ENCODE measurements around the gene THRA. TPM values are rescaled to one million over a fixed set of nuclear protein-coding genes. Genes with fewer than 3 reads are reported as not detected.

Gene THRA
- total RNA-seq, 2 donors from 2014 or later, result 35.2 to 79.8 TPM

DNA sequence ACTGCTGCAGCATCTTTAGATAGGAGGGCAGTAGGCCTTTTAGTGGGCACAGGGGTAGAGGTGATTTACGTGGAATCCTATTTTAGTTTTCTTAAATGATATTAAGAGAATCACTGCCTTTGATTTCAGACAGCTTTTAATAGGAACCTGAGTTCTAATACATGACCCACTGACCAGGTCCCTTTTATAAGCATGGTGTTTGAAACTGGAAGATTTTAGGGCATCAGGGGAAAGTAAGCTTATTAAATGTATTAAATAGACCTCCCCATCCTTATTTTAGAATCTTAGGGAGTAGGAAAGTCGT lies 61.0 kb downstream of the THRA start:
- H3K27me3 ChIP-seq (replicated peaks; ENCODE audit: insufficient read depth), result no peaks in the 10 kb centered on the region
- no peaks in the 10 kb centered on the region for H3K4me1 ChIP-seq (replicated peaks)
- peak overlapping the region; percentile 100 for H3K4me3 ChIP-seq
- 0% methylated on average over 2 of the region's 2 CpGs for WGBS
- TF ChIP-seq POLR2AphosphoS5 (IDR thresholded peaks at IDR 0.05), result no peak
- no peak for TF ChIP-seq POLR2A (IDR thresholded peaks at IDR 0.05)
- TF ChIP-seq, protein P1, sequence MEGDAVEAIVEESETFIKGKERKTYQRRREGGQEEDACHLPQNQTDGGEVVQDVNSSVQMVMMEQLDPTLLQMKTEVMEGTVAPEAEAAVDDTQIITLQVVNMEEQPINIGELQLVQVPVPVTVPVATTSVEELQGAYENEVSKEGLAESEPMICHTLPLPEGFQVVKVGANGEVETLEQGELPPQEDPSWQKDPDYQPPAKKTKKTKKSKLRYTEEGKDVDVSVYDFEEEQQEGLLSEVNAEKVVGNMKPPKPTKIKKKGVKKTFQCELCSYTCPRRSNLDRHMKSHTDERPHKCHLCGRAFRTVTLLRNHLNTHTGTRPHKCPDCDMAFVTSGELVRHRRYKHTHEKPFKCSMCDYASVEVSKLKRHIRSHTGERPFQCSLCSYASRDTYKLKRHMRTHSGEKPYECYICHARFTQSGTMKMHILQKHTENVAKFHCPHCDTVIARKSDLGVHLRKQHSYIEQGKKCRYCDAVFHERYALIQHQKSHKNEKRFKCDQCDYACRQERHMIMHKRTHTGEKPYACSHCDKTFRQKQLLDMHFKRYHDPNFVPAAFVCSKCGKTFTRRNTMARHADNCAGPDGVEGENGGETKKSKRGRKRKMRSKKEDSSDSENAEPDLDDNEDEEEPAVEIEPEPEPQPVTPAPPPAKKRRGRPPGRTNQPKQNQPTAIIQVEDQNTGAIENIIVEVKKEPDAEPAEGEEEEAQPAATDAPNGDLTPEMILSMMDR (IDR thresholded peaks at IDR 0.05), result no peak
- intact Hi-C loops (cut with DNase I), result loop anchor here (5.0 kb wide), 1 partner anchor 219 kb away; no protein-coding TSS in a partner anchor
- no peak for DNase-seq (ENCODE audit: low spot score)
- no peaks in the 10 kb centered on the region for H3K36me3 ChIP-seq
- H3K27ac ChIP-seq, result peak overlapping the region; percentile 100
- H3K9me3 ChIP-seq, result no peaks in the 10 kb centered on the region

DNA sequence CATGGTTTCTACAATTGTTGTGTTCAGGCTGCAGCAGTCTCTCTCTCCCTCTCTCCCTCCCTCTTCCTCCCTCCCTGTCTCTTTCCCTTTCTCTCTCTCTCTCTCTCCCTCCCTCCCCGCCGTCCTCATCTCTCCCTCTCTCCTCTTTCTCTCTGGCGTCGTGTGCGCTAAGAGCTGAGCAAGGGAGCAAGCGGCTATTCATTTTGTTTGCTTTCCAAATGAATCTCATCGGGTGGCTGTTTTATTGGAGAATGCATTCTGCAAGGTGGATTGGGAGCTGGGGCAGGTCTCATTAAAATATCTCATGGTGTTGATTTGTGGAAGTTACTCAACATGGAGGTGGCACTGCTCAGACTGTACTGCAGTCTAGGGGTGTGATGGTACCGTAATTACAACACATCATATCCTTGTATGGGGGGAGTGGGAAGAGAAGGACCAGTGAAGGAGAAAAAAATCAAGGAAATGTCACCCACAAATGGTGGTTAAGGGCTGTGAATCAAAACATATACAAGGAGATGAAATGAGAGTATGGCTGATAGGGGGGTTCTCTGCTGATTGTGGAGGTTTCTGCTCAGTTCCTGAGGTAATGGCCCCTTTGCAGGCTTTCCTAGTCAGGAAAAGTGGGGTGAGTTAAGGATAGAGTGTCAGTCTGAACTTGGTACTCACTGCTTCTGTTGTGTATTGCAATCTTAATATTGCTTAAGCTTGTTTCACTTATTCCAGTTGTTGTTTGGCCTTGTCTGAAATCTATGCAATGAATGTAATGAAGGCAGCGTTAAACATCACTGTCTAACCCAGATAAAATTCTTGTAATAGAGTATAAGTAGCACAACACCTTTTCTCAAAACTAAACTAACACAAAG lies 61.7 kb downstream of the THRA start:
- Histone ChIP-seq H3K27me3 (replicated peaks; ENCODE audit: insufficient read depth) (no peaks in the 10 kb centered on the region), H3K4me3 (peak overlapping the region; percentile 100)
- intact Hi-C loops (cut with DNase I), result loop anchor here (5.0 kb wide), 1 partner anchor 218 kb away; no protein-coding TSS in a partner anchor

DNA sequence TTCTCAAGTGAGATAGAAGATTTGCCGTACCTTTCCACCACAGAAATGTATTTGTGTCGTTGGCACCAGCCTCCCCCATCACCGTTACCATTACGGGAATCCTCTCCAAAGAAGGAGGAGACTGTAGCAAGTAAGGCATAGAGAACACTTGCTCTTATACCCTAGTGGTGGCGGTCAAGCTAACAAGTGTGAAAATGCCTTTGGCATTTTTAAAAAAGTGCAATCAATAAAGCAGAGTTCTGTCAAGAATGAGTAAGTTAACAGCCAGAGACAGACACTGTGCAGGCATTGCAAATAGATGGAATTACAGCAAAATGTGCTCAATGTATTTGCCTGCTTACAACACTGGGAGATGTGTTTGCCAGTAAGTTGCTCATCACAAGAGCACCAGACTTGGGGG lies 66.7 kb downstream of the THRA start:
- Histone ChIP-seq H3K27ac (no peak overlapping the region), H3K27me3 (replicated peaks; ENCODE audit: insufficient read depth) (no peaks in the 10 kb centered on the region), H3K4me3 (no peak overlapping the region), H3K4me1 (replicated peaks) (no peaks in the 10 kb centered on the region), H3K36me3 (peaks cover 12 to 13% of the 10 kb centered on the region in 2 donors), H3K9me3 (no peaks in the 10 kb centered on the region)
- 72% methylated on average over 5 of the region's 5 CpGs for WGBS
- intact Hi-C loops (cut with DNase I), result no loop called here
- TF ChIP-seq POLR2AphosphoS5 (IDR thresholded peaks at IDR 0.05) (no peak), POLR2A (IDR thresholded peaks at IDR 0.05) (no peak)
- TF ChIP-seq, protein P1 (IDR thresholded peaks at IDR 0.05), result no peak
- DNase-seq (ENCODE audit: low spot score), result no peak

More for the DNA sequence above, 61.7 kb downstream of the THRA start:
- Histone ChIP-seq H3K27ac (peak overlapping the region; percentile 100), H3K36me3 (peaks cover 0 to 4% of the 10 kb centered on the region in 2 donors), H3K9me3 (no peaks in the 10 kb centered on the region), H3K4me1 (replicated peaks) (no peaks in the 10 kb centered on the region)
- 2% methylated on average over 9 of the region's 9 CpGs for WGBS
- TF ChIP-seq POLR2AphosphoS5 (IDR thresholded peaks at IDR 0.05), result no peak
- TF ChIP-seq, protein P1 (IDR thresholded peaks at IDR 0.05), result no peak
- no peak for TF ChIP-seq POLR2A (IDR thresholded peaks at IDR 0.05)
- no peak for DNase-seq (ENCODE audit: low spot score)

DNA sequence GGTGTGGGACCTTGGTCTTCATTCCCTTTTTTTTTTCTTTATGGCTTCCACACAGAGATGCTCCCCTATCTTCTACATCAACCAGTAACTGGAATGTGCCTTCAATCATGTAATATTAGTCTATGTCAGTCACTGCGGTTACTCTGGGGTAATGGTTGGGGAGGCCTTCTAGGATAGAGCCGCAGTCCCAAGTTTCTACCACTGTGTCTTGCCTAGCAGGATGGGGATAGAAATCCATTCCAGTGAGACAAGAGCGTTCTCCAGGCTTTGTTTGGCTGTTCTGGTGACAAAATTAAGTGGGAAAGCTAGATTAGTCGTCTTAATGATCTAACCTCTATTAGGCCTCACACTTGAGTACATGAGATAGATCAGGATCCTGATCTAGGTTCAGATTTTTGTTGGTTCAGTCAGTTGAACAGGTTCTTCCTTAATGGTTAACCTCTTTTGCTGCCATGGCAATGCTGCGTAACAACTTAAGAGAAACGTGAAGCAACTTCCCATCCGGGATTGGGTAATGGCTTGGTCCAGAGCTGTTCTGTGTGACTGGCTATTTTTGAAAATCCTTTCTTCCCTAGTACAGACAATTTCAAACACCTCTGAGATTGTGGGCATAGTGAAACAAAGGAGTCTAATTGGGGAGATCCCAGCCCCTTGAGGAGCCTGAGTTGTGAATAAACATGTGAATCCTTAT lies 67.7 kb downstream of the THRA start:
- TF ChIP-seq POLR2AphosphoS5 (IDR thresholded peaks at IDR 0.05) (no peak), POLR2A (IDR thresholded peaks at IDR 0.05) (no peak)
- TF ChIP-seq, protein P1 (IDR thresholded peaks at IDR 0.05), result no peak
- 78% methylated on average over 7 of the region's 7 CpGs for WGBS
- no peak overlapping the region for H3K4me3 ChIP-seq
- H3K27me3 ChIP-seq (replicated peaks; ENCODE audit: insufficient read depth), result no peaks in the 10 kb centered on the region
- H3K4me1 ChIP-seq (replicated peaks), result no peaks in the 10 kb centered on the region
- H3K36me3 ChIP-seq, result peaks cover 12 to 15% of the 10 kb centered on the region in 2 donors
- H3K27ac ChIP-seq, result peak overlapping the region in 1 of 2 donors; percentile 35
- intact Hi-C loops (cut with DNase I), result no loop called here
- no peak for DNase-seq (ENCODE audit: low spot score)
- H3K9me3 ChIP-seq, result no peaks in the 10 kb centered on the region
